HepG2 (cell line): ENCODE results near the gene DOC2A. TPM values are rescaled to one million over a fixed set of nuclear protein-coding genes. Genes with fewer than 3 reads are reported as not detected.

ENCODE experiments used
- BORCS8-MEF2B ChIP-seq: sonication (generic); formaldehyde crosslinking; IDR thresholded peaks from 2 replicates; pipeline ENCODE4 v1.8.0; 2022; ENCODE audit warnings: mild to moderate bottlenecking, missing genetic modification reagents
- CBX5 ChIP-seq: sonication (generic); formaldehyde crosslinking; IDR thresholded peaks from 2 replicates; pipeline ENCODE4 v1.4.0; 2020; ENCODE audit warnings: missing genetic modification reagents, borderline replicate concordance
- ETV5 ChIP-seq: IDR thresholded peaks from 2 replicates; pipeline ENCODE4 v1.6.1; 2018; ENCODE audit warnings: missing biosample characterization, missing genetic modification reagents, inconsistent platforms, borderline replicate concordance
- KDM4B ChIP-seq: sonication (generic); formaldehyde crosslinking; IDR thresholded peaks from 2 replicates; pipeline ENCODE4 v1.4.0; 2020; ENCODE audit warnings: missing genetic modification reagents
- KLF6 ChIP-seq: IDR thresholded peaks from 2 replicates; pipeline ENCODE4 v1.8.0; 2016; ENCODE audit warnings: missing biosample characterization, missing genetic modification reagents
- MED8 ChIP-seq: sonication (generic); formaldehyde crosslinking; IDR thresholded peaks from 2 replicates; pipeline ENCODE4 v1.8.1; 2023; ENCODE audit warnings: mild to moderate bottlenecking, missing genetic modification reagents; ENCODE audit not compliant: insufficient replicate concordance
- MIER3 ChIP-seq: IDR thresholded peaks from 2 replicates; pipeline ENCODE4 v1.6.1; 2016; ENCODE audit warnings: missing compliant biosample characterization, borderline replicate concordance
- NPAS2 ChIP-seq: sonication (generic); formaldehyde crosslinking; IDR thresholded peaks from 2 replicates; pipeline ENCODE4 v1.8.0; 2022; ENCODE audit warnings: mild to moderate bottlenecking, missing genetic modification reagents, borderline replicate concordance
- PCBP1 ChIP-seq: fragments of 200-400 bp; formaldehyde crosslinking; IDR thresholded peaks from 2 replicates; pipeline ENCODE4 v1.6.1; 2017; ENCODE audit warnings: mild to moderate bottlenecking, low read depth, low read length, borderline replicate concordance
- PLSCR1 ChIP-seq: sonication (generic); formaldehyde crosslinking; IDR thresholded peaks from 2 replicates; pipeline ENCODE4 v1.5.0; 2020; ENCODE audit warnings: missing genetic modification reagents, mild to moderate bottlenecking, borderline replicate concordance
- RBM39 ChIP-seq: fragments of 200-400 bp; formaldehyde crosslinking; IDR thresholded peaks from one replicate; pipeline ENCODE4 v1.6.1; 2018; ENCODE audit warnings: antibody characterized with exemption, mild to moderate bottlenecking, low read depth, low read length; ENCODE audit not compliant: poor library complexity, severe bottlenecking
- ZKSCAN1 ChIP-seq: fragments of 150-350 bp; IDR thresholded peaks from 2 replicates; pipeline ENCODE4 v1.6.1; 2014; ENCODE audit warnings: low read length
- ZNF609 ChIP-seq: sonication (generic); formaldehyde crosslinking; IDR thresholded peaks from 2 replicates; pipeline ENCODE4 v1.4.0; 2020; ENCODE audit warnings: mild to moderate bottlenecking, missing genetic modification reagents, borderline replicate concordance
- ZNF883 ChIP-seq: sonication (generic); formaldehyde crosslinking; IDR thresholded peaks from 2 replicates; pipeline ENCODE4 v1.5.1; 2020; ENCODE audit warnings: mild to moderate bottlenecking, missing genetic modification reagents; ENCODE audit errors: not compliant biosample characterization
- ZSCAN21 ChIP-seq: sonication (generic); formaldehyde crosslinking; IDR thresholded peaks from 2 replicates; pipeline ENCODE4 v1.8.0; 2022; ENCODE audit warnings: mild to moderate bottlenecking, missing genetic modification reagents, moderate library complexity, borderline replicate concordance
- polyA plus RNA-seq, 8 experiments: library from polyadenylated mRNA; depleted of rRNA in 3 of 8; stranded (reverse) in 7 of 8; unstranded in 1 of 8; fragments of >200 nt; fragmentation: Illumina TruSeq in 4 of 8; extraction: Trizol in 4 of 8; gene quantifications; 2 replicates each; pipeline versions ENCODE4 v1.2.1 to v1.2.3, GENCODE V29; 2011 to 2016; ENCODE audit warnings: low read depth in 4 of 8, missing spikeins in 1 of 8, mixed read lengths in 1 of 8; ENCODE audit not compliant: insufficient read depth in 1 of 8
- total RNA-seq, 5 experiments: library from RNA; depleted of rRNA; stranded (reverse); fragments of >200 nt; fragmentation: Illumina TruSeq; extraction: Trizol; gene quantifications; 2 replicates each; pipeline ENCODE4 v1.2.3, GENCODE V29; 2016; ENCODE audit warnings: low read depth in 1 of 5
- TF ChIP-seq, protein P1 (sequence below): sonication (generic); formaldehyde crosslinking; IDR thresholded peaks from 2 replicates; pipeline ENCODE4 v1.5.1; 2020; ENCODE audit warnings: missing genetic modification reagents, mild to moderate bottlenecking, borderline replicate concordance
- TF ChIP-seq, protein P2 (sequence below): sonication (generic); formaldehyde crosslinking; IDR thresholded peaks from 2 replicates; pipeline ENCODE4 v1.4.0; 2020; ENCODE audit warnings: mild to moderate bottlenecking, missing genetic modification reagents

The DOC2A gene
- total and polyA plus RNA-seq, 2 of the 13 experiments (the other 11 are each of a cell fraction or from before 2014, with no cell fraction given), result 0.15 to 0.55 TPM

GRCh38 chr16:29973384-29974246 lies 37.2 kb downstream of the DOC2A start, which contains the start of gene TAOK2 (continued):
- TF ChIP-seq PLSCR1, result no peak
- TF ChIP-seq PCBP1, result no peak
- peak; percentile 79; the same call in 1 of the 2 replicates for TF ChIP-seq CBX5 (CRISPR knock-in tag)
- peak; percentile 91 for TF ChIP-seq BORCS8-MEF2B
- TF ChIP-seq RBM39, result peak; percentile 93
- peak; percentile 59 for TF ChIP-seq MED8 (CRISPR knock-in tag)
- TF ChIP-seq ZNF883 (CRISPR knock-in tag), result peak; percentile 96
- peak; percentile 71; the same call in 1 of the 2 replicates for TF ChIP-seq KLF6
- TF ChIP-seq ZSCAN21 (CRISPR knock-in tag), result peak; percentile 91; the same call in 1 of the 2 replicates
- no peak for TF ChIP-seq KDM4B (CRISPR knock-in tag)
- TF ChIP-seq MIER3 (CRISPR knock-in tag), result peak; percentile 79; the same call in 1 of the 2 replicates
- TF ChIP-seq ZKSCAN1, result no peak
- TF ChIP-seq ETV5 (CRISPR knock-in tag), result peak; percentile 54
- no peak for TF ChIP-seq NPAS2 (CRISPR knock-in tag)
- TF ChIP-seq, protein P1, sequence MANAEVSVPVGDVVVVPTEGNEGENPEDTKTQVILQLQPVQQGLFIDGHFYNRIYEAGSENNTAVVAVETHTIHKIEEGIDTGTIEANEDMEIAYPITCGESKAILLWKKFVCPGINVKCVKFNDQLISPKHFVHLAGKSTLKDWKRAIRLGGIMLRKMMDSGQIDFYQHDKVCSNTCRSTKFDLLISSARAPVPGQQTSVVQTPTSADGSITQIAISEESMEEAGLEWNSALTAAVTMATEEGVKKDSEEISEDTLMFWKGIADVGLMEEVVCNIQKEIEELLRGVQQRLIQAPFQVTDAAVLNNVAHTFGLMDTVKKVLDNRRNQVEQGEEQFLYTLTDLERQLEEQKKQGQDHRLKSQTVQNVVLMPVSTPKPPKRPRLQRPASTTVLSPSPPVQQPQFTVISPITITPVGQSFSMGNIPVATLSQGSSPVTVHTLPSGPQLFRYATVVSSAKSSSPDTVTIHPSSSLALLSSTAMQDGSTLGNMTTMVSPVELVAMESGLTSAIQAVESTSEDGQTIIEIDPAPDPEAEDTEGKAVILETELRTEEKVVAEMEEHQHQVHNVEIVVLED (CRISPR knock-in tag), result peak; percentile 85
- TF ChIP-seq, protein P2, sequence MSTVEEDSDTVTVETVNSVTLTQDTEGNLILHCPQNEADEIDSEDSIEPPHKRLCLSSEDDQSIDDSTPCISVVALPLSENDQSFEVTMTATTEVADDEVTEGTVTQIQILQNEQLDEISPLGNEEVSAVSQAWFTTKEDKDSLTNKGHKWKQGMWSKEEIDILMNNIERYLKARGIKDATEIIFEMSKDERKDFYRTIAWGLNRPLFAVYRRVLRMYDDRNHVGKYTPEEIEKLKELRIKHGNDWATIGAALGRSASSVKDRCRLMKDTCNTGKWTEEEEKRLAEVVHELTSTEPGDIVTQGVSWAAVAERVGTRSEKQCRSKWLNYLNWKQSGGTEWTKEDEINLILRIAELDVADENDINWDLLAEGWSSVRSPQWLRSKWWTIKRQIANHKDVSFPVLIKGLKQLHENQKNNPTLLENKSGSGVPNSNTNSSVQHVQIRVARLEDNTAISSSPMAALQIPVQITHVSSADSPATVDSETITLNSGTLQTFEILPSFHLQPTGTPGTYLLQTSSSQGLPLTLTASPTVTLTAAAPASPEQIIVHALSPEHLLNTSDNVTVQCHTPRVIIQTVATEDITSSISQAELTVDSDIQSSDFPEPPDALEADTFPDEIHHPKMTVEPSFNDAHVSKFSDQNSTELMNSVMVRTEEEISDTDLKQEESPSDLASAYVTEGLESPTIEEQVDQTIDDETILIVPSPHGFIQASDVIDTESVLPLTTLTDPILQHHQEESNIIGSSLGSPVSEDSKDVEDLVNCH (CRISPR knock-in tag), result peak; percentile 71; the same call in 1 of the 2 replicates
- peak; percentile 59; the same call in 1 of the 2 replicates for TF ChIP-seq ZNF609 (CRISPR knock-in tag)
